Measurements from ENCODE around the gene MYH14. TPM values are rescaled to one million over a fixed set of nuclear protein-coding genes. Genes with fewer than 3 reads are reported as not detected.
A peak's percentile ranks its signal among the peaks of the same experiment; 100 is the strongest.

The MYH14 gene
- polyA plus RNA-seq, 1 of the 3 experiments (the other 2 are of a cell fraction), result 0.02 TPM

GRCh38 chr19:50357178-50358100 is 154.0 kb downstream of the MYH14 start:
- peak overlapping the region in 1 of 2 experiments; percentile 67; a peak in 2 of 4 replicates for H3K27ac ChIP-seq (ENCODE audit: low read depth in 2 of 2, low read length in 1 of 2)
- ChIA-PET POLR2A (interaction anchor here (0.6 to 1.7 kb wide), 6 partner anchors 9 to 154 kb away, joined by 3 to 8 read pairs (median 3); partner anchors contain the start of gene JOSD2), CTCF (interaction anchor here (0.5 to 5.1 kb wide), 36 partner anchors 9 to 564 kb away, joined by 3 to 34 read pairs (median 4); partner anchors contain the start of genes NR1H2, POLD1 and SPIB)

More at GRCh38 chr19:50357178-50358100, 154.0 kb downstream of the MYH14 start:
- no peaks in the 10 kb centered on the region for H3F3A ChIP-seq (replicated peaks; ENCODE audit: insufficient read depth)
- H3K9me3 ChIP-seq, result no peaks in the 10 kb centered on the region
- 29% methylated on average over 44 of the region's 54 CpGs for WGBS (ENCODE audit: low lambda C conversion rate)
- no peaks in the 10 kb centered on the region for H3K27me3 ChIP-seq (ENCODE audit: insufficient read depth)
- H3K4me1 ChIP-seq (ENCODE audit: control insufficient read depth in 1 of 2, insufficient read depth in 2 of 2, low read depth in 1 of 2, low read length in 1 of 2), result peaks cover 0 to 4% of the 10 kb centered on the region in 2 experiments; a peak in 1 of 4 replicates
- H4K20me1 ChIP-seq (ENCODE audit: insufficient read depth), result no peaks in the 10 kb centered on the region
- peak overlapping the region; percentile 43 to 52 for H3K4me3 ChIP-seq (ENCODE audit: low read depth in 2 of 2, low read length in 1 of 2)
- no peaks in the 10 kb centered on the region for H3K36me3 ChIP-seq (replicated peaks in 1 of 2; ENCODE audit: control insufficient read depth in 1 of 2, insufficient read depth in 2 of 2, low read length in 1 of 2)
- DNase-seq, result peak; percentile 70
- TF ChIP-seq REST (IDR thresholded peaks at IDR 0.05; ENCODE audit: low read depth, low read length) (no peak), RAD21 (IDR thresholded peaks at IDR 0.05; ENCODE audit: low read length) (peak; percentile 78), RXRA (IDR thresholded peaks at IDR 0.05; ENCODE audit: borderline replicate concordance, low read depth) (no peak), SIN3A (IDR thresholded peaks at IDR 0.05; ENCODE audit: borderline replicate concordance, low read depth, low read length) (no peak), SMC3 (IDR thresholded peaks at IDR 0.05; ENCODE audit: low read depth, low read length) (peak; percentile 62), CTCF (IDR thresholded peaks at IDR 0.05) (peak; percentile 82), IRF3 (IDR thresholded peaks at IDR 0.05; ENCODE audit: low read depth, low read length) (no peak)
- no peaks in the 10 kb centered on the region for H3K9me2 ChIP-seq
- peak overlapping the region; percentile 86 for H2AFZ ChIP-seq (ENCODE audit: low read depth)
- H3K4me2 ChIP-seq, result peak overlapping the region; percentile 56
- H3K79me2 ChIP-seq (ENCODE audit: insufficient read depth), result no peaks in the 10 kb centered on the region
- 0 out of 2 replicates have a peak overlapping the region, but pooled peaks have one; percentile 7 for H3K9ac ChIP-seq

Data from SK-N-SH (cell line).